ENCODE data around the gene LEP.

DNA sequence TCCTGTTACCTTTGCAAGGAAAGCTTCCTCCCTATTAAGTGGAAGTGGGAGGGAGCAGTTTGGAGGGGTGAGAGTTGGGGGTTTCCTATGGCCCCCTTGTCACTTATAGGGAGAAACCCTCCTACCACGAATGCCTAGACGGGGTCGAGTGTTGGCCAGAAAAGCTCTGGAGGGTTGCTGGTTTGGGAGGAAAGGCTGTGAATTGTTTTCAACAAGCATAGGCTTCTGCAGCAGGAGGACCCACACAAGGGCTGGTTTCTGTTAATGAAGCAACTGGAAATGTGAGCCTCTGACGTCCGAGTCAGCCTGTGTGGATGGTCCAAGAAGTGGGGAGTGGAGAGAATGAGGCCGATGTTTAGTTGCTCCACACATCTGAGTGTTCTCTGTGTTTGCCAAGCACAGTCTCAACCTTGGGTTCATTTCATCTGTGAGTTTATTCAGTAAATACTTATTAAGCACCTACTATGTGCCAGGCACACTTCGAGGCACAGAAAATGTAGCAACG is 37.3 kb upstream of the LEP start:
- TF ChIP-seq CTCF (IDR thresholded peaks at IDR 0.05): no peak
- TF ChIP-seq POLR2A (IDR thresholded peaks at IDR 0.05): no peak
- no peak for TF ChIP-seq POLR2AphosphoS5 (IDR thresholded peaks at IDR 0.05)
